ENCODE measurements around the gene KANSL1.

- no peak for TF ChIP-seq CTCF (IDR thresholded peaks at IDR 0.05; ENCODE audit: low read depth, low read length)
- no peak for TF ChIP-seq MYC (IDR thresholded peaks at IDR 0.05; ENCODE audit: low read depth, low read length)
- TF ChIP-seq, protein P1, sequence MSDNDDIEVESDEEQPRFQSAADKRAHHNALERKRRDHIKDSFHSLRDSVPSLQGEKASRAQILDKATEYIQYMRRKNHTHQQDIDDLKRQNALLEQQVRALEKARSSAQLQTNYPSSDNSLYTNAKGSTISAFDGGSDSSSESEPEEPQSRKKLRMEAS (IDR thresholded peaks at IDR 0.05; ENCODE audit: low read depth, low read length) = no peak
- TF ChIP-seq POLR2A (IDR thresholded peaks at IDR 0.05; ENCODE audit: extremely low read depth, insufficient read length) = no peak
Measured at GRCh38 chr17:46200197-46200596, 7.0 kb upstream of the KANSL1 start.

Measured in NB4 (cell line).